ENCODE results near the gene PIGL. TPM values are rescaled to one million over a fixed set of nuclear protein-coding genes. Genes with fewer than 3 reads are reported as not detected.

The PIGL gene
- total and polyA plus RNA-seq, 2 experiments from 2014 or later: 10.9 to 15.4 TPM

DNA sequence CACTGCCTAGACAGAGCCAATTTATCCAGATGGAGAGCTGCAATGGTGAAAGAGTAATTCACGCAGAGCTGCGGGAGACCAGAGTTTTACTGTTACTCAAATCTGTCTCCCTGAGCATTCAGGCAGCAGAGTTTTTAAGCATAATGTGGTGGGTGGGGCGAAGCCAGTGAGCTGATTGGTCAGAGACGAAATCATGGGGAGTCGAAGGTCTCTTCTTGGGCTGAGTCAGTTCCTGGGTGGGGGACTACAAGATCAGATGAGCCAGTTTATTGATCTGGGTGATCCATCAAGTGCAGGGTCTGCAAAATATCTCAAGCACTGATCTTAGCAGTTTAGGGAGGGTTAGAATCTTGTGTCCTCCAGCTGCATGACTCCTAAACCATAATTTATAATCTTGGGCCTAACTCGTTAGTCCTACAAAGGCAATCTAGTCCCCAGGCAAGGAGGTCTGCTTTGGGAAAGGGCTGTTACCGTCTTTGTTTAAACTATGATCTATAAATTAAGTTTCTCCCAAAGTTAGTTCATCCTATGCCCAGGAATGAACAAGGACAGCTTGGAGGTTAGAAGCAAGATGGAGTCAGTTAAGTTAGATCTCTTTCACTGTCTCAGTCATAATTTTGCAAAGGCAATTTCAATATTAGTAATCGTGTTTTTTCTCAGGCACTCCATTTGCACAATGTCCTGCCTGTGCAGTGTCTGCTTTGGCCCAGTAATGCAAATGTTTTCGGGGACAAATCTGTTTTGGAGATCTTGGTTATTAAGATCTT is 27.0 kb downstream of the PIGL start:
- Histone ChIP-seq H4K20me1 (ENCODE audit: insufficient read depth) (no peaks in the 10 kb centered on the region), H3F3A (ENCODE audit: insufficient read depth) (no peaks in the 10 kb centered on the region; the same call in 1 of the 2 replicates), H3K9me2 (ENCODE audit: insufficient read depth) (no peaks in the 10 kb centered on the region), H2AFZ (no peak overlapping the region), H3K9me3 (ENCODE audit: low read depth) (no peaks in the 10 kb centered on the region), H3K9ac (no peak overlapping the region), H3K27me3 (replicated peaks; ENCODE audit: insufficient read depth) (no peaks in the 10 kb centered on the region), H3K4me3 (no peak overlapping the region), H3K27ac (no peak overlapping the region), H3K4me1 (ENCODE audit: insufficient read depth) (peaks cover 6% of the 10 kb centered on the region; the same call in 1 of the 2 replicates), H3K36me3 (ENCODE audit: low read depth) (no peaks in the 10 kb centered on the region), H3K79me2 (ENCODE audit: insufficient read depth) (no peaks in the 10 kb centered on the region), H3K4me2 (ENCODE audit: unreplicated experiment) (no peak overlapping the region)
- TF ChIP-seq EZH2 (IDR thresholded peaks at IDR 0.05; ENCODE audit: insufficient read depth, poor library complexity, severe bottlenecking): no peak
- no peak for TF ChIP-seq EZH2phosphoT487 (IDR thresholded peaks at IDR 0.05; ENCODE audit: insufficient read depth, low read depth)
- no peak for DNase-seq
- in situ Hi-C loops (cut with MboI): no loop called here
- 78 to 85% methylated on average over 9 of the region's 9 CpGs for WGBS, 2 experiments (ENCODE audit: low coverage in 1 of 2, low lambda C conversion rate in 2 of 2, missing lambda C conversion rate in 2 of 2)

DNA sequence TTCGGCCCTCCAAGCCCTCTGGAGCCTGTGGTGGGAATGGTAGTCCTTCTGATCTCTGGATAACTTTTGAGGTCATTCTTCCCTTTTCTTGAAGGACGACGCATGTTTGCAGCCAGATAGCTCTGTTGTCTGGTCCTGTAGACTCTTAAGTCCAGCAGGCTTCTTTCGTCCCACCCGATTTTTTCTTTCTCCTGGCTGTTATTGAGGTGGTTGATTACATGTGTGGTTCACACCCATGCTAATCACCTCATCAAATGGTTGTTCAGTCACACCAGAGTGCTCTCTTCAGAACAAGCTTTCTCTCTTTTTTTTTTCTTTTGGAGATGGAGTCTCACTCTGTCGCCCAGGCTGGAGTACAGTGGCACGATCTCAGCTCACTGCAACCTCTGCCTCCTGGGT is 30.6 kb downstream of the PIGL start:
- peaks cover 22% of the 10 kb centered on the region for H3K4me1 ChIP-seq (ENCODE audit: insufficient read depth)
- no peak overlapping the region for H2AFZ ChIP-seq
- no peak overlapping the region for H3K27ac ChIP-seq
- in situ Hi-C loops (cut with MboI): no loop called here
- H3K9me2 ChIP-seq (ENCODE audit: insufficient read depth): no peaks in the 10 kb centered on the region
- no peaks in the 10 kb centered on the region for H3K27me3 ChIP-seq (replicated peaks; ENCODE audit: insufficient read depth)
- no peak overlapping the region for H3K4me3 ChIP-seq
- no peak for TF ChIP-seq EZH2phosphoT487 (IDR thresholded peaks at IDR 0.05; ENCODE audit: insufficient read depth, low read depth)
- TF ChIP-seq EZH2 (IDR thresholded peaks at IDR 0.05; ENCODE audit: insufficient read depth, poor library complexity, severe bottlenecking): no peak
- H3K79me2 ChIP-seq (ENCODE audit: insufficient read depth): no peaks in the 10 kb centered on the region
- no peaks in the 10 kb centered on the region for H3K36me3 ChIP-seq (ENCODE audit: low read depth)
- DNase-seq: no peak
- no peak overlapping the region for H3K4me2 ChIP-seq (ENCODE audit: unreplicated experiment)
- 96 to 99% methylated on average over 7 of the region's 7 CpGs for WGBS, 2 experiments (ENCODE audit: low coverage in 1 of 2, low lambda C conversion rate in 2 of 2, missing lambda C conversion rate in 2 of 2)
- H4K20me1 ChIP-seq (ENCODE audit: insufficient read depth): no peaks in the 10 kb centered on the region
- no peaks in the 10 kb centered on the region for H3K9me3 ChIP-seq (ENCODE audit: low read depth)
- H3F3A ChIP-seq (ENCODE audit: insufficient read depth): peaks cover 17% of the 10 kb centered on the region
- H3K9ac ChIP-seq: no peak overlapping the region

GRCh38 chr17:16250635-16251034 is 33.6 kb downstream of the PIGL start:
- TF ChIP-seq EZH2phosphoT487 (IDR thresholded peaks at IDR 0.05; ENCODE audit: insufficient read depth, low read depth): no peak
- no peak for TF ChIP-seq EZH2 (IDR thresholded peaks at IDR 0.05; ENCODE audit: insufficient read depth, poor library complexity, severe bottlenecking)
- H3K27ac ChIP-seq: peak overlapping the region; percentile 71
- H3K79me2 ChIP-seq (ENCODE audit: insufficient read depth): no peaks in the 10 kb centered on the region
- H3K4me1 ChIP-seq (ENCODE audit: insufficient read depth): peaks cover 27% of the 10 kb centered on the region
- H3K27me3 ChIP-seq (replicated peaks; ENCODE audit: insufficient read depth): no peaks in the 10 kb centered on the region
- WGBS, 2 experiments (ENCODE audit: low coverage in 1 of 2, low lambda C conversion rate in 2 of 2, missing lambda C conversion rate in 2 of 2): 98 to 100% methylated on average over 1 of the region's 1 CpG
- peak; percentile 86 for DNase-seq
- H4K20me1 ChIP-seq (ENCODE audit: insufficient read depth): no peaks in the 10 kb centered on the region
- H3K9ac ChIP-seq: peak overlapping the region; percentile 40
- in situ Hi-C loops (cut with MboI): no loop called here
- peak overlapping the region; percentile 4 for H3K4me2 ChIP-seq (ENCODE audit: unreplicated experiment)
- no peaks in the 10 kb centered on the region for H3K36me3 ChIP-seq (ENCODE audit: low read depth)
- peak overlapping the region; percentile 59 for H2AFZ ChIP-seq
- H3K9me2 ChIP-seq (ENCODE audit: insufficient read depth): no peaks in the 10 kb centered on the region
- H3K9me3 ChIP-seq (ENCODE audit: low read depth): no peaks in the 10 kb centered on the region
- peaks cover 22% of the 10 kb centered on the region for H3F3A ChIP-seq (ENCODE audit: insufficient read depth)
- no peak overlapping the region for H3K4me3 ChIP-seq

GRCh38 chr17:16251043-16251442 is 34.0 kb downstream of the PIGL start:
- no peak for TF ChIP-seq EZH2 (IDR thresholded peaks at IDR 0.05; ENCODE audit: insufficient read depth, poor library complexity, severe bottlenecking)
- TF ChIP-seq EZH2phosphoT487 (IDR thresholded peaks at IDR 0.05; ENCODE audit: insufficient read depth, low read depth): no peak
- Histone ChIP-seq H3K79me2 (ENCODE audit: insufficient read depth) (no peaks in the 10 kb centered on the region), H3K9me2 (ENCODE audit: insufficient read depth) (no peaks in the 10 kb centered on the region), H3F3A (ENCODE audit: insufficient read depth) (peaks cover 26% of the 10 kb centered on the region), H3K4me1 (ENCODE audit: insufficient read depth) (peaks cover 30% of the 10 kb centered on the region), H3K27ac (peak overlapping the region; percentile 71), H2AFZ (peak overlapping the region; percentile 59), H3K4me3 (no peak overlapping the region), H4K20me1 (ENCODE audit: insufficient read depth) (no peaks in the 10 kb centered on the region), H3K27me3 (replicated peaks; ENCODE audit: insufficient read depth) (no peaks in the 10 kb centered on the region), H3K9ac (peak overlapping the region; percentile 40), H3K4me2 (ENCODE audit: unreplicated experiment) (peak overlapping the region; percentile 4), H3K9me3 (ENCODE audit: low read depth) (no peaks in the 10 kb centered on the region), H3K36me3 (ENCODE audit: low read depth) (no peaks in the 10 kb centered on the region)
- in situ Hi-C loops (cut with MboI): no loop called here
- no peak for DNase-seq
- WGBS, 2 experiments (ENCODE audit: low coverage in 1 of 2, low lambda C conversion rate in 2 of 2, missing lambda C conversion rate in 2 of 2): 91 to 92% methylated on average over 6 of the region's 6 CpGs
